Measurements from ENCODE around the gene F13A1. TPM values are rescaled to one million over a fixed set of nuclear protein-coding genes. Genes with fewer than 3 reads are reported as not detected.

The F13A1 gene
- polyA plus RNA-seq, 1 of the 3 experiments (the other 2 are of a cell fraction) = not detected

GRCh38 chr6:6148192-6148815 is 172.2 kb downstream of the F13A1 start (continued):
- TF ChIP-seq CTCF (IDR thresholded peaks at IDR 0.05) (no peak), FOXJ3 (CRISPR knock-in tag; IDR thresholded peaks at IDR 0.05) (no peak), GABPA (IDR thresholded peaks at IDR 0.05; ENCODE audit: low read depth) (no peak), PBX3 (IDR thresholded peaks at IDR 0.05) (no peak), EZH2phosphoT487 (IDR thresholded peaks at IDR 0.05; ENCODE audit: borderline replicate concordance, low read depth) (no peak)

- DNase-seq = peak; percentile 22
- 5% methylated on average over 4 of the region's 4 CpGs for WGBS (ENCODE audit: low lambda C conversion rate)
- no peaks in the 10 kb centered on the region for H3K36me3 ChIP-seq (replicated peaks in 1 of 2; ENCODE audit: control insufficient read depth in 1 of 2, insufficient read depth in 2 of 2, low read length in 1 of 2)
- H3K27me3 ChIP-seq (ENCODE audit: insufficient read depth) = no peaks in the 10 kb centered on the region
- ChIA-PET CTCF (interaction anchor here (0.6 to 2.8 kb wide), 8 partner anchors 11 to 710 kb away, joined by 3 to 9 read pairs (median 3); no protein-coding TSS in a partner anchor), POLR2A (no interaction called here)
- H3K4me3 ChIP-seq (ENCODE audit: low read depth in 2 of 2, low read length in 1 of 2) = no peak overlapping the region
- no peaks in the 10 kb centered on the region for H3F3A ChIP-seq (replicated peaks; ENCODE audit: insufficient read depth)
- H3K4me1 ChIP-seq (ENCODE audit: control insufficient read depth in 1 of 2, insufficient read depth in 2 of 2, low read depth in 1 of 2, low read length in 1 of 2) = no peaks in the 10 kb centered on the region
- no peak overlapping the region for H3K27ac ChIP-seq (ENCODE audit: low read depth in 2 of 2, low read length in 1 of 2)
- H3K9me3 ChIP-seq = no peaks in the 10 kb centered on the region
- no peaks in the 10 kb centered on the region for H3K79me2 ChIP-seq (ENCODE audit: insufficient read depth)
- H2AFZ ChIP-seq (ENCODE audit: low read depth) = no peak overlapping the region
- no peak for TF ChIP-seq POLR2AphosphoS5 (IDR thresholded peaks at IDR 0.05; ENCODE audit: low read depth, low read length)
- peak; percentile 45 for TF ChIP-seq RAD21 (IDR thresholded peaks at IDR 0.05; ENCODE audit: low read length)
- no peak for TF ChIP-seq PBX3 (IDR thresholded peaks at IDR 0.05)
- no peak for TF ChIP-seq RCOR1 (IDR thresholded peaks at IDR 0.05; ENCODE audit: low read length)
- no peak for TF ChIP-seq ELF1 (IDR thresholded peaks at IDR 0.05)
- TF ChIP-seq SMC3 (IDR thresholded peaks at IDR 0.05; ENCODE audit: low read depth, low read length) = peak; percentile 38
- peak; percentile 62 for TF ChIP-seq CTCF (IDR thresholded peaks at IDR 0.05)
- no peak overlapping the region for H3K9ac ChIP-seq
- no peaks in the 10 kb centered on the region for H4K20me1 ChIP-seq (ENCODE audit: insufficient read depth)
- H3K9me2 ChIP-seq = no peaks in the 10 kb centered on the region
- no peak overlapping the region for H3K4me2 ChIP-seq
Measured at GRCh38 chr6:6131492-6132109, 188.9 kb downstream of the F13A1 start.

Measured in SK-N-SH (cell line).